Iris pigment epithelial cell (primary cell): ENCODE data around the gene PRKCH.
"Not testable (repeated sequence)": the region's sequence is repeated elsewhere in the genome, so short reads cannot be mapped to it uniquely, and the experiment has no call there.

Experiments
- DNase-seq: peaks from one replicate; pipeline ENCODE4 v3.0.0-alpha.2; 2011; ENCODE audit warnings: low read depth

Gene PRKCH

DNA sequence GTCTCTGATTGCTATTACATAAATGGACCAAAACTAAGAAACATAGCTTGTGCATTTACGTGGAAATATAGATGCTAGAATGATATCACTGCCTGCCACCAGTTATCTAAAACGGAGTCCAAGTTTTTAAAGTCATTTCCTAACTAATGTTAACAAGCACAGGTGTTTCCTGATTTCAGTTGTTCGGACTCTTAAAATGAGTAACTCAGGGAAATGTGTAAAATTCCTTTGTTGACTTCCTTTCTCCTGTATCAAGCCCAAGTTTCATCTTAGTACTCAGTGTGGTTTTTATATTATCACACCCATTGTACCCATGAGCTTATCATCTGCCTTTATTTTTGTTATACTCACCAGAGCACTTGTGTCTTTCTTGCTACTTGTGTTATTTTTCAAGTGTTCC lies 13.2 kb upstream of the PRKCH start:
- DNase-seq: no peak

DNA sequence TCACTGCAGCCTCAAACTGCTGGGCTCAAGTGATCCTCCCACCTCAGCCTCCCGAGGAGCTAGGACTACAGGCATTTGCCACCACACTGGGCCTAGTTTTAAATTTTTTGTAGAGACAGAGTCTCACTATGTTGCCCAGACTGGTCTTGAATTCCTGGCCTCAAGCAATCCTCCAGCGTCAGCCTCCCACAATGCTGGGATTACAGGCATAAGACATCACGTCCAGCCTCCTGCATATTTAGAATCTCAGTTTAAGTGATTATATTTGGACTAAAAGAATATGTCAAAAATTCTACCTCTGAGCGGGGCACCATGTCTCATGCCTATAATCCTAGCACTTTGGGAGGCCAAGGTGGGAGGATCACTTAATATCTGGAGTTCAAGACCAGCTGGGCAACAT lies 12.7 kb upstream of the PRKCH start:
- DNase-seq: not testable (repeated sequence)

DNA sequence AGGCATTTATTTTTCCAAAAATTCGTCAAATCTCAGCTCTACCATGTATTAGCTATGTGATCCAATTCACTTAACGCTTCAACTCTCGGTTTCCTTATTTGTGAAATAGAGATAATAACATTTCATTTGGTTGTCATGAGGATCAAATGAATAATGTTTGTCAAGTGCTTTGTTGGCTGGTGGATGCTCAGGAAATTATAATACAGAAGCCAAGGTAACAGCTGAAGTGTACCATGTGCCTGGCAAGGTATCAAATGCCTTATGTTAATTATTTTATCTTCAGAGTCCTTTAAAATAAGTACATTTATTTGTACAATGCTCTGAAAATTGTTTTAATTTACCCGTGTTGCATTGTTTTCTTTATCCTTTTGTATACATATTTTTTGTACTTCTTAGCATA lies 6.1 kb upstream of the PRKCH start:
- DNase-seq: no peak

DNA sequence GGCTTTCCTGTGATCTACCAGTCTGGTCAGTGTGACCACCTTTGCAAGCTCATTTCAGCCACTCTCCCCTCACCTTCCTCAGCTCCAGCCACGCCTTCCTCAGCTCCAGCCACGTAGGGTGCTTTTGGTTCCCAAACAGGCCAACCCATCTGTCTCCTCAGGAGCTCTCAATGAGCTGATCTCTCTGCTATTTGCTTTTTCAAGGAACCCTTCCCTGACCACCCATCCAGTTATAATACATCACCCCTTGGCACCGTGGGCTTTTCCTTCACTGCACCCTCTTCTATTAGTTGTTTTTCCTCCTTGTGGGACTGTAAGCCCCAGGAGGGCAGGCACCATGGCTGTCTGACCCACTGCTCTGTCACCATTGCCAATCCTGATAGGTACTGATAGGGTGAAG lies 2.3 kb upstream of the PRKCH start:
- no peak for DNase-seq

DNA sequence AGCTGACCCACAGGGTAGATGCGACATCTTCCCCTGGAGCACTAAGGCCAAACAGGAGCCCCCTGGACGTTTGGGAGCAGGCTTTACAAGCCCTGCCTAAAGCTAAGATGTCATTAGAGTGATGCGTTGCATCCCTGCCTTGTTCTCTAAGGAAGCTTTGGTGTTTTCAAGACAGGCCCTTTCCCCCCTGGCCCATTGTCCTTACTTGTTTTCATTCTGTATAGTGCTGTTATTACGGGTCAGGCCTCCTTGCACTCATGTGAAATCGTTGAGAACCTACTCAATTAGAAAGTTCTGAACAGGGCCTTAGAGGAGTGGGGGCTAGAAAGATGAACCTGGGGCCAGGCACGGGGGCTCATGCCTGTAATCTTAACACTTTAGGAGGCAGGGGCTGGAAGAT lies 1.7 kb upstream of the PRKCH start:
- DNase-seq: no peak

DNA sequence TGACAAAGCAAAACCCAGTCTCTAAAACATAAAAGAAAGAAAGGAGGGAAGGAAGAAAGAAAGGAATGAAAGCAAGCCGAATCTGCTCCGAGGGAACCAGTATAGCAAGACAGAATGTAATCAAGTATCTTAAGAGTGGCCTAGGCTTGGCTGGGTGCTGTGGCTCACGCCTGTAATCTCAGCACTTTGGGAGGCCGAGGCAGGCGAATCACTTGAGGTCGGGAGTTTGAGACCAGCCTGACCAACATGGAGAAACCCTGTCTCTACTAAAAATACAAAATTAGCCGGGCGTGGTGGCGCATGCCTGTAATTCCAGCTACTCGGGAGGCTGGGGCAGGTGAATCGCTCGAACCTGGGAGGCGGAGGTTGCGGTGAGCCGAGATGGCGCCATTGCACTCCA lies 1.2 kb upstream of the PRKCH start:
- not testable (repeated sequence) for DNase-seq

DNA sequence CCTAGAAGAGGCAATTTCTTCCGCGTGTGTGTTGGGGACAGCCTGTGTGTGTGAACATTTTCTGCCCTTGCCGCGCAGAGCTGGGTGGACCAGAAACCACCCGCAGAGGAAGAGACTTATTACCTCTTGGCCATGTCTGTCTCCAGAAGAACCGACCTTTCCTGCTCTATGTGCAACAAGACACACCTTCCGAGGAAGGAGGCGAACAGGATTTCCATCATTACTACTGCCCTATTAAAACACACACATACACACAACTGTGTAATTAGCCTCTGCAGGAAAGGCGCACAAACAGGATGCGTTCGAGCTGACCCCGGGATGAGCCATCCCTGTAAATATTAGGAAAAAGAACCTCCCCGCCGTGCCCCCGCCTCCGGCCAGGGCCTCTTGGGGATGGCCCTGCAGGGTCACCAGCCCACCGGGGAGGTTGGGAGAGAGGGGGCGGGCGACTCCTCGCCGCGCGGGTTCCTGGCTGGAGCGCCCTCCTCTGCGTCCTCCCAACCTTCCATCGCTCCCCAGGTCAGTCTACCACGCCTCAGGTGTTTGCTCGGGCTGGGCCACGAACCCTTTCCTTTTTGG lies 484 bp upstream of the PRKCH start:
- DNase-seq: no peak

DNA sequence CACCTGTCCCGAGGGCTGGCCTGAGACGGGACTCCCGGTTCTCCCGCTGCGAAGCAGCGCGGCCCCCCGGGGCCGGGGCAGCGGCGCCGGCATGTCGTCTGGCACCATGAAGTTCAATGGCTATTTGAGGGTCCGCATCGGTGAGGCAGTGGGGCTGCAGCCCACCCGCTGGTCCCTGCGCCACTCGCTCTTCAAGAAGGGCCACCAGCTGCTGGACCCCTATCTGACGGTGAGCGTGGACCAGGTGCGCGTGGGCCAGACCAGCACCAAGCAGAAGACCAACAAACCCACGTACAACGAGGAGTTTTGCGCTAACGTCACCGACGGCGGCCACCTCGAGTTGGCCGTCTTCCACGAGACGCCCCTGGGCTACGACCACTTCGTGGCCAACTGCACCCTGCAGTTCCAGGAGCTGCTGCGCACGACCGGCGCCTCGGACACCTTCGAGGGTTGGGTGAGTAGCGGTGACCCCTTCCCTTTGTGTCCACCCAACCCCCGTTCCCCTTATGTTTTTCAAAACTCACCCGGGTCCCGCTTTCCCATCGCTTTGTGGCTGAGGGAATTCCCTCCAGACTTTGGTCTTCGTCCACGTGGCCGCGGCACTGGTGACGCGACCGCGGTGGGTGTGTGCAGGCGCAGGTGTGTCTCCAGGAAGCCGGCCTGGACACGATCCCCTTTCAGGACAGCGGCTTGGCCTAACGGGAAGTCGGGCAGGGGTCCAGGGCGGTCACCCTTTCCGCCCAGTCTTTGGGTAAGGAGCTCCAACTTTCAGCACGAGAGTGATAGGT lies 826 bp downstream of the PRKCH start:
- DNase-seq: no peak

DNA sequence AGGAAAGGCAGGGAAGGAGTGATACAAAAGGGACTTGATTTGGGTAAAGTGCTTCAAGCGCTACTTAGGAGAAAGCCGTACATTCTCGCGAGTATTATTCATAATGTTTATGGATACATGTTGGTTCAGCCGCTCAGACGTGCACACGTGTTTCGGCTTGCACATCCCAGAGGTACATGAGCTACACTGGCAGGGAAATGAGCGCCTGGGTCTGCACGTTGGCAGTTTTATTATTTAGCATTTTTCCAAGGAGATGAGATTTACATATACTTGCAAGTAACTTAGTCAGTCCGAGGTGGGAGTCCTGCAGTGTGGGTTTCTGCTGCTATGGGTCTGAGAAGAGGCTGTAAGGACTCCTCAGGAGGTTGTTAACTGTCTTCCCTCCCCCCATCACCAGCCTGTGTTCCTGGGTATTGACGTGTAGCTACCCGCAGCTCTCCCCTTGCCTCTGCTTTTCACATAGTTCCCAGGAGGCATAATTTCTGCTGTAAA lies 1.5 kb downstream of the PRKCH start:
- DNase-seq: peak; percentile 22

DNA sequence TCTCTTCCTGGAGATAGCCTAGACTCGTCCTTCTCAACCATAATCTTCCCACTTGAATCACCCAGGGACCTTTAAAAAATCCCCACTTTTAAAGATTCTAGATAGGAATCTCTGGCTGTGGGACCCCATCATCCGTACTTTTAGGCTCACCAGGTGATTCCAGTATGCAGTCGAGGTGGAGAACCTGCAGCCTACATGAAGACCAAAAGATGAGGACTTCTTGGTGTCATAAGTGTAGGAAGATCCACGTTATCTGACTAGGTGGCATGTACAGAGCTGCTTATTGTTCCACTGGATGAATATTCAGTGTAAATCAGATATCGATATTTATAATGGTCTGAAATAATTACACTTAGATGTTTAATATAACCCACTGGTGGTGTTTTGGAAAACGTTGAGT lies 2.6 kb downstream of the PRKCH start:
- no peak for DNase-seq

DNA sequence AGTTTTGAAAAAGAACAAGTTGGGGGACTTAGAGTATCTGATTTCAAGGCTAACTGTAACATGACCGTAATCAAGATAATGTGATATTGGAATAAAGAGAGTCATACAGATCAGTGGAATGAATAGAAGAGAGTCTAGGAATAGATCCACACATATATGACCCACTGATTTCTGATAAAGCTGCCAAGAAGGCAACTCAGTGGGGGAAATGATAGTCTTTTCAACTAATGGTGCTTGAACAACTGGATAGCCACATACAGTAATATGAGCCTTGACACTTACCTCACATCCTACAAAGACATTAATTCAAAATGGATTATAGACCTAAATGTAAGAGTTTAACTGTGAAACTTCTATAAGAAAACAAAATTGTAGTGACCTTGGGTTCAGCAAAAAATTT lies 3.8 kb downstream of the PRKCH start:
- DNase-seq: no peak

DNA sequence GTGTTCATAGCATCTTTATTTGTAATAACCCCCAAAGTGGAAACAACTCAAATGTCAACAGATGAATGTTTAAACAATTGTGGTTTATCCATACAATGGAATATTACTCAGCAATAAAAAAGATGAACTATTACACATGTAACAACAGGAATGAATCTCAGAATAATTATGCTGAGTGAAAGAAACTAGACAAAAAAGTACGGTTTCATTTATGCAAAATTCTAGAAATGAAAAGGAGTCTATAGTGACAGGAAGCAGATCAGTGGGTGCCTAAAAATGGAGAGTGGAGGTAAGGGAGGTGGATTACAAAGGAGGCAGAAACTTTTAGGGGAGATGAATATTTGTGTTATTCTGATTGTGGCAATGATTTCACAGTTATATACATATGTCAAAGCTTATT lies 4.8 kb downstream of the PRKCH start:
- DNase-seq: no peak

DNA sequence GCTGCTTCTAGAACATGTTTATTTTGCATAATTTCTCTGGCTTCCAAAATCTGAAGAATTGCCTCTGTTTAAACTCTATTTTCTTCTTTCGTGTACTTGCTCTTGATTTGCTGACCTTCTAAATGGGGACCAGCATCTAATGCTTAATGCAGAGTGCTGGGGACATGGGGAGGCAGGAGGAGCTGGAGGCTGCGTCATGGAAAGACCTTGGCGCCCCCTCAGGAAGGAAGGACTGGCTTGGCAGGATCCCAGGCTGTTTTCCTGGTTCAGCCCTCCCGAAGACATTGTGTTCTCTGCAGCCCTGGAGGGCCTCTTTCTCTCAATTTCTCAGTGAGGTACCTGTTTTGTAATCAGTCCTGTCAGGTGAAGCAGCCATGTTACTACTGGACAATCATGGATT lies 5.5 kb downstream of the PRKCH start:
- peak; percentile 27 for DNase-seq

DNA sequence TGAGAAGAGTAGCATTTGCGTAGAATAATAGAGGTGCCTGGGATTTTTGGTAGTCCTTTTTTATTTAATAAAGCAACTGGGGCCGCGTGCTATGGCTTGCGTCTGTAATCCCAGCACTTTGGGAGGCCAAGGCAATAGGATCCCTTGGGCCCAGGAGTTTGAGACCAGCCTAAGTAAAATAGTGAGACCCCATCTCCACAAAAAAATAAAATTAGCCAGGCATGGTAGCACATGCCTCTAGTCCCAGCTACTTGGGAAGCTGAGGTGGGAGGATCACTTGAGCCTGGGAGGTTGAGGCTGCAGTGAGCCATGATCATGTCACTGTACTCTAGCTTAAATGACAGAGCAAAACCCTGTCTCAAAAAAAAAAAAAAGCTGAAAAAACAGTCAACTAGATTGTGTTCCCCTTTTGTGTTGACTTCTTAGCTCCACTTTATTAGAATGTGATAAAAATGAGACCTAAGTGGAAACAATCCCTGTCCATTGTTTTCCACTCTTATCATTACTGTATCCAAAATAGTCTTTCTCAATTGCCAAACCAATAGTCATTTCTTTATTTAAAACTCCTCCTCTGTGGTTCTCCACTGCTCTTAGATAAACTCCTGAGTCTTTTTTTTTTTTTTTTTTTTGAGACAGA lies 7.4 kb downstream of the PRKCH start:
- no peak for DNase-seq

DNA sequence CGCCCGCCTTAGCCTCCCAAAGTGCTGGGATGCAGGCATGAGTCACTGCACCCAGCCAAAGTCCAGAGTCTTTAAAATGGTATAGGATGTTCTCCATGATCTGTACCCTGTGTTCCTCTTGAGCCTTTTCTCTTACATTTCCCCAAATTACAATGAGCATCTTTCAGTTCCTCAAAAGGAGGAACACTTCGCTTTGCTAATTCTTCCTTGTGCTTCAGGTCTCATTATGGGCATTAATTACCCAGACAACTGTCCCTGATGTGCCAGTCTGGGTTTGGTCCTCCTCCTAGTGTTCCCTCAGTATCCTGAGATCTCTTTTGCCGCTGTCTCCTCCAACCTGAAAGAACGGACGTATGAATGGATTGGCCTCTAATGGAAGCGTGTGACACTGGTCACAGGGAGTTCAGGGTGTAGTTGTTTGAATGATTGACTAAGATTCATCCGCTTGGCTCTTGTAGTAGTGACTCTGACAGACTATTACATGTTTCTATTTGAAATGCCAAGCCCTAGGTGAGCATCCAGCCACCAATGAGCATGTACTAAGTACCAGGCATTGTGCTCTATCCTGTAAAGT lies 8.2 kb downstream of the PRKCH start:
- DNase-seq: no peak

DNA sequence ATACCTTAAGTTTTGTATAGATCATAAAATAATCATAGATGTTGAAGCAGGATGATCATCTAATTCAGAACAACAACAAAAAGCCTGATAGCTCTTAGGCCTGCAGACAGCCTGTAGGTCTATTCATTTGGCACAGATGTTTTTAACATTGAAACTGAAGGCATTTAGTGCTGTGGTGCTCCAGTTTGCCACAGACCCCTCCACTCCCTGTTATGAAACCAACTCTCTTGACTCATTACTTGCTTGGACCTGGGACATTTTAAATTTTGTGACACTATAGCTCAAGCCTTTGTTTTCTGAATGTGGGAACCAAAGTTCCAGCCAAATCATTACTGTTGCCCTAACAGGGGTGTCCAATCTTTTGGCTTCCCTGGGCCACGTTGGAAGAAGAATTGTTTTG lies 9.1 kb downstream of the PRKCH start:
- no peak for DNase-seq

DNA sequence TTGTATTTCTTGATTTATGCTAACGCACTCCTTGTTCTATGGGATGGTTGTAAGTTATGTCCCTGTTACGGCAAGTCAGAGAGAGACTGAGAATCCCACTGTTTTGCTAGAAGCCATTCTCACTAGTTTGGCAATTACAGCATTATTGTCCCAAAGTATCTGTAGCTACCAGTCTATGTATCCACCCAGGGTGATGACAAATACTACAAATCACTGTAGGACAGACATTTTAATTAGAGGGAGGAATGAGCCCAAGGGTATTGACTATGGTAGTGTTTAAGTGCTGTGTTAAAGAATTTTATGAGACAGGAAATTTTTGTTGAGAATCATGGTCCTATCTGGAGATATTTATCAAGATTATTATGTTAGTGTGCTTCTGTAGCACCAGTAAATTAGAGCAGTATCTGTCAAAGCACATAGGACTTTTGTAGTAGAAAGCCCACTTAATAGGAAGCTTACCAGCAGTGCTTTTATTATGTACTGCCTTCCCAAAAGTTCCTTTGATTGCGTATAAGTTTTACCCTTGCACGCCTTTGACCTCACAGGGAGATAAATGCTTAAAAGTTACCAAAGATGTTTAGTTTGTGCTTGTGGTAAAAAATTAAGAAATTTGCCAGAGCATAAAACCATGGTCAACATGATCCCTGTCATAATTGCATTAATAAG lies 10.7 kb downstream of the PRKCH start:
- no peak for DNase-seq

DNA sequence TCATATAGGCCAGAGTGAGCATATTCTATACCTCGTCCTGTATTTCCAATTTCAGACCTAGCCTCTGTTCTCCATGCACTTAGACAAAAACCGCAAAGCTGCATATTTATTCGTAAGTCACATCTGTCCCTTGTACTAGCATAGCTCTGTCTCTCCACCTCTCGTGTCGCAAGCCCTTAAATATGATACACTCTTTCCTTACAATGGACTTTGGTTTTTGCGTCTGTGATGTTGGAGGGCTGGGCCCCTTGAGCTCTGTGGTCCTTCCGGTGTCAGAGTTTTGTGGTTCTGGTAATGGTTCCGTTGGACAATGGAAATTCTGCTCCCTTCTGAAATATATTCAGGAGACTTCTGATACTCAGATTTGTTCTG lies 11.3 kb downstream of the PRKCH start:
- no peak for DNase-seq

DNA sequence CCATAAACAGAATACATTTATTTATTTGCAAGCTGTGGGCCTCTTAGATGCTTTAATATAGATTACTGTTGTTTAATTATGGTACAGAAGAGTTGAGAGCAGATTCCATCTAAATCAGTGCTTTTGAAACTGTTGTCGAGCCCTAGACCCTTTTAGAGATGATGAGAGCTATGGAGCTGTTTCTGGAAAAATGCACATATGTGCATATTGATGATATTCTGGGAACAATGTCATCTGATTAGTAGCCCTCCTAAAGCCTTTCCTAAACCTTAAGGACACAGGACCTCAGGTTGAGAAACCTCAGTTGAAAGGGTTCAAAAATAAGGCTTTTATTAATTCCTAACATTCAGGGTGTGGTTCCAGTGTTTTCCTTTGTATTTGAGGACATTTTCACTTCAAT lies 11.7 kb downstream of the PRKCH start:
- DNase-seq: no peak

DNA sequence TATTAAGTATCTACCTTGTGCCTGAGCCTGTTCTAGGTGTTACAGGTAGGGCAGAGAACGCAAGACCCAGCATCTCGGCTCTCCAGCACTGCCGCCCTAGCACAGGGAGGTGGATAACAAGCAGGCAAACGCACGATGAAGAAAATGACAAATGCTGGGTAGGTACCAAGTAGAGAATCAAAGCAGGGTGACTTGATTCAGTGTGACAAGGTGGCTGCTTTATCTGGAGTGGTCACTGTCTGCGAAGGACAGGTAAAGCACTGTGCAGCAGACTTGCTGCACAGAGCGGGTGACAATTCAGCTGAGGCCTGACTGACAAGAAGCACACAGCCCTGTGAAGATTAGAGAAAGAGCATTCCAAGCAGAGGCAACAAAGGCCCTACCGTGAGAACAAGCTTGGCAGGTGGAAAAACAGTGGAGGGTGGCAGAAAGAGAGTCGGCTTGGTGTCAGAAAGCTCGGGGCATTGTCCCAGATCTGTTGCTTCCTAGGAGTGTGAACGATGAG lies 12.9 kb downstream of the PRKCH start:
- no peak for DNase-seq

DNA sequence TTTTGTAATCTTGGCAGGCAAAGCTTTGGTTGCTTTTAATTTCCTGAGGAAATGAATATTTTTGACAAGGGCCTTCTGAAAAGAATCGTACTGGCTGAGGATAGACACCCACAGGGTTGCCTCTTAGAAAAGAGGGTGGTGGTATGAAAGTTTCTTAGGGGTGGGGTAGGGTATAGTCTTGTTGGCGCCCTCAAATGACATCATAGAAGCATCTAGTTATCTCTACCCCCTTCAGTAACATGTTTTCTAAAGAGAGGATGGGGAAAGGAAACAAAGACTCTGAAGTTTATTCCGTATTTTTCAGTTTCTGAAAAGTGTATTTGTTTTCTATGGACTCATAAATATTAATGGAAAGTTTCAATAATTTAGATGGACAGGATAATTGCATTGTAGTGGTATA lies 13.7 kb downstream of the PRKCH start:
- DNase-seq: no peak

DNA sequence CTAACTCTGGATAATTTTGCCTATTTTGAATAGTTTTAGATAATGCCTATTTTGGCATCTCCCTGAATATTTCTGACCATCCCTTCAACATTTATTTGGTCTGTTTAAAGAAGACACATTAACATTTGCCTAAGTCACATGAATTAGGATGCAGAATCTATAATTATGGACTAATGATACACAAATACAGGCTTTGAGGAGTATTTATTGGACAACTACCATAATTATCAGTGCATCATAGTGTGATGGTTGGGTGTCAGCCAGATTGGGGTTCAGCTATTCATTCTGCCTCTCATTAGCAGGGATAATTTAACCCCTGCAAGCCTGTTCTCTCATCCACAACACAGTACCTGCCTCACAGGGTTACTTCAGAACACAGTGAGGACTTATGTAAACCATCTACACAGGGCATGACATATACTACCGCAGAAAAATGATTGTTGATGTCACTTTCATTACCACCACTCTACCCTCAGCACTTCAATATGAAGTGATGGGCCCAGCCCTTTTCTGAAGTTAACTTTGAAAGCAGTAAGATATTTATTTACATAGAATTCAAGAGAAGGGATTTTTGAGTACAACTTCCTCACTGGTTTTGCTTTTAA lies 14.4 kb downstream of the PRKCH start:
- DNase-seq: no peak
